Glutamatergic neuron (in vitro differentiated cells): ENCODE measurements around the gene NATD1. TPM values are rescaled to one million over a fixed set of nuclear protein-coding genes. Genes with fewer than 3 reads are reported as not detected.

ENCODE experiments used
- DNase-seq: peaks from one replicate; pipeline ENCODE4 v3.0.0; 2022
- H3K27ac Mint-ChIP-seq: one replicate; pipeline ENCODE4 v1.8.0; 2020; ENCODE audit warnings: mild to moderate bottlenecking, mixed read lengths, inconsistent platforms; ENCODE audit not compliant: unreplicated experiment
- H3K27me3 Mint-ChIP-seq: one replicate; pipeline ENCODE4 v1.8.0; 2020; ENCODE audit warnings: mild to moderate bottlenecking, moderate library complexity, mixed read lengths, inconsistent platforms; ENCODE audit not compliant: unreplicated experiment
- H3K36me3 Mint-ChIP-seq: one replicate; pipeline ENCODE4 v1.8.0; 2020; ENCODE audit warnings: mild to moderate bottlenecking, mixed read lengths, inconsistent platforms; ENCODE audit not compliant: unreplicated experiment
- H3K4me1 Mint-ChIP-seq: one replicate; pipeline ENCODE4 v1.8.0; 2020; ENCODE audit warnings: mild to moderate bottlenecking, low read depth, mixed read lengths, inconsistent platforms; ENCODE audit not compliant: unreplicated experiment
- H3K4me3 Mint-ChIP-seq: one replicate; pipeline ENCODE4 v1.8.0; 2020; ENCODE audit warnings: mild to moderate bottlenecking, mixed read lengths, inconsistent platforms; ENCODE audit not compliant: unreplicated experiment
- H3K9me3 Mint-ChIP-seq: one replicate; pipeline ENCODE4 v1.8.0; 2020; ENCODE audit warnings: mild to moderate bottlenecking, moderate library complexity, mixed read lengths, inconsistent platforms; ENCODE audit not compliant: unreplicated experiment
- CTCF ChIP-seq: fragments of 200-600 bp; sonication (generic); IDR thresholded peaks from one replicate; pipeline ENCODE4 v1.5.0; 2021; ENCODE audit not compliant: partially characterized antibody, unreplicated experiment
- total RNA-seq: library from RNA; stranded (reverse); fragmentation: NEBNext Ultra II Directional; extraction: Animal tissue kit (Norgen Biotek cat#: 25700); gene quantifications from one replicate; pipeline ENCODE4 v1.2.1, GENCODE V29; 2021; ENCODE audit not compliant: unreplicated experiment

The NATD1 gene
- total RNA-seq, 1 donor from 2014 or later, result 45.9 TPM

- no peak for TF ChIP-seq CTCF
- Mint-ChIP-seq H3K9me3 (peaks cover 3% of the 10 kb centered on the region), H3K4me3 (no peak overlapping the region), H3K27me3 (peaks cover 2% of the 10 kb centered on the region), H3K27ac (no peak overlapping the region), H3K4me1 (peaks cover 6% of the 10 kb centered on the region), H3K36me3 (peaks cover 5% of the 10 kb centered on the region)
- no peak for DNase-seq
These were observed 63.8 kb downstream of the NATD1 start for GRCh38 chr17:21189361-21189760.

Other genes starting within 250 kb of the NATD1 start
- gene USP22, start 210.4 kb downstream of the NATD1 start, total RNA-seq, result 420 TPM
- gene DHRS7B, start 126.4 kb downstream of the NATD1 start, total RNA-seq, result 8.3 TPM
- gene TMEM11, start 39.2 kb downstream of the NATD1 start, total RNA-seq, result 26.0 TPM
- 38.0 TPM for gene MAP2K3, start 31.3 kb upstream of the NATD1 start, total RNA-seq
- 9.6 TPM for gene KCNJ12, start 122.9 kb upstream of the NATD1 start, total RNA-seq